Stomach (tissue), 9 donors: ENCODE results near the gene ATP2B2. TPM values are rescaled to one million over a fixed set of nuclear protein-coding genes. Genes with fewer than 3 reads are reported as not detected.
"Not testable (repeated sequence)": the region's sequence is repeated elsewhere in the genome, so short reads cannot be mapped to it uniquely, and the experiment has no call there.

ENCODE experiments used
- DNase-seq, 2 donors: peaks; one replicate each; pipeline versions ENCODE4 v3.0.0 to v3.0.0-alpha.2; 2013 to 2019
- H3K27ac ChIP-seq, 5 donors: fragments of 200-600 bp in 4 of 5; sonication (generic) in 4 of 5; one replicate each; pipeline ENCODE4 v1.5.1; 2013 to 2019; ENCODE audit warnings: mild to moderate bottlenecking in 1 of 5, moderate library complexity in 1 of 5
- H3K27me3 ChIP-seq, 3 donors: fragments of 200-600 bp; sonication (generic); one replicate each; pipeline ENCODE4 v1.5.1; 2017 to 2019; ENCODE audit warnings: mixed run types in 1 of 3
- H3K36me3 ChIP-seq, 4 donors: fragments of 200-600 bp; sonication (generic); 1 replicate in 3 of 4; 2 replicates in 1 of 4; pipeline ENCODE4 v1.5.1; 2016 to 2019
- H3K4me1 ChIP-seq, 4 donors: fragments of 200-600 bp; sonication (generic); one replicate each; pipeline ENCODE4 v1.5.1; 2016 to 2019
- H3K4me3 ChIP-seq, 4 donors: fragments of 200-600 bp; sonication (generic) in 3 of 4; one replicate each; pipeline ENCODE4 v1.5.1; 2016 to 2019; ENCODE audit warnings: mild to moderate bottlenecking in 1 of 4
- H3K9me3 ChIP-seq, 4 donors: fragments of 200-600 bp; sonication (generic); one replicate each; pipeline ENCODE4 v1.5.1; 2016 to 2019
- EP300 ChIP-seq: sonication (generic); formaldehyde crosslinking; IDR thresholded peaks from one replicate; pipeline ENCODE4 v1.6.1; 2017; ENCODE audit warnings: antibody characterized with exemption
- POLR2A ChIP-seq, 4 donors: fragments of 450-650 bp; IDR thresholded peaks; one replicate each; pipeline ENCODE4 v1.6.1; 2016; ENCODE audit warnings: antibody characterized with exemption in 4 of 4, control low read depth in 2 of 4, mild to moderate bottlenecking in 1 of 4, moderate library complexity in 1 of 4
- POLR2AphosphoS5 ChIP-seq, 3 donors: sonication (generic); formaldehyde crosslinking; IDR thresholded peaks; one replicate each; pipeline ENCODE4 v1.6.1; 2016; ENCODE audit warnings: antibody characterized with exemption in 3 of 3
- WGBS, 5 donors: extraction: QIAGEN DNeasy Blood & Tissue Kit in 3 of 5; methylation state at CpG; one replicate each; pipeline versions ENCODE4 v1.1.5 to v1.1.7; 2013 to 2018; 5-methylcytosine and 5-hydroxymethylcytosine counted together
- intact Hi-C: fragments of 100-400 bp; cut with DNase I; formaldehyde crosslinking; loops from one replicate; pipeline ENCODE4 v1.15.1; 2023; ENCODE audit warnings: low total_unique reads
- polyA plus RNA-seq, 3 donors: library from polyadenylated mRNA; stranded (reverse); fragments of 200-250 nt; gene quantifications; one replicate each; pipeline ENCODE4 v1.2.3, GENCODE V29; 2013
- total RNA-seq, 5 donors: library from RNA; depleted of rRNA; stranded (reverse); fragments of >200 nt; gene quantifications; one replicate each; pipeline versions ENCODE4 v1.1.0 to v1.2.3, GENCODE V29; 2014 to 2016
- TF ChIP-seq, protein P1 (sequence below), 7 experiments: fragments of 450-650 bp in 4 of 7; fragments of 200-600 bp in 3 of 7; sonication (generic) in 3 of 7; IDR thresholded peaks; one replicate each; pipeline ENCODE4 v1.5.1; 2016 to 2019; ENCODE audit warnings: antibody characterized with exemption in 7 of 7, control low read depth in 2 of 7, mild to moderate bottlenecking in 1 of 7
- donor health status: healthy with polysubstance abuse.
- donor health status: Bipolar disorder and iron deficiency.
- donor health status: healthy.

Gene ATP2B2
- total and polyA plus RNA-seq, 8 donors = 0.03 to 0.37 TPM; not detected in 6

DNA sequence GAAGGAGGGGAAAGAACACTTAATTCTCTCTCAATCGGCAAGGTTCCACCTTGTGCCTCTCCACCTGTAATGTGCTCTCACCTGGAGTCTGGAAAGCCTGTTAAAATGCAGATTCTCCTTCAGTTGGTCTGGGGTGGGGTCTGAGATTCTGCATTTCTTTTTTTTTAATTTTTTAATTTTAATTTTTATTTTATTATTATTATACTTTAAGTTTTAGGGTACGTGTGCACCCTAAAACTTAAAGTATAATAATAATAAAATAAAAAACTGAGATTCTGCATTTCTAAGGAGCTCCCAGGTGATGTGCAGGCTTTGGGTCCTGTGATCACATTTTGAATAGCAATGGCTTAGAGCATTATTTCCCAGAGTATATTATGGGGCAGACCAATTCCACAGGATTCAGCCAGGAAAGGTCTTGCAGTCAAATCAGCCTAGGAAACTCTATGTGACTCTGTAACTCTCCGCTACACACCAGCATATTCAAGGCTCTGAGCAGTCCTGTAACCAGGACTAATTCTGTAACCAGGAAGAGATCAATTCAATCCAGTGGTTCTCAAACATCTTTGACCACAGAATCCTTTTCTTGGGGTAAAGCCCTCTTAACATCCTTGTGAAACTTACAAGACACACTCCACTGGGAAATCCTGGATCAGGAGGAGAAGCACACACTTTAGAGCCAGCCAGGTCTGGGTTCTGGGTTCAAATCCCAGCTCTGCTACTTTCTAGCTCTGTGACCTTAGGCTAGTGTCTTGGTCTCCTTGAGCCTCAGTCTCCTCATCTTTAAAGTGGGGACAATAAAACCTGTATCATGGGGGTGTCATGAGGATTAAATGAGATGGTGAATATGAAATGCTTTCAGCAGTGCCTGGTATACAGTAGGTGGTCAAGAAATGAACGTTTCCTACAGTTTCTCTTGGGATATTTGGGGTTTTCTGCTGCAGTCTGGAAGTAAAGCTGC is 122.2 kb downstream of the ATP2B2 start:
- Histone ChIP-seq H3K4me1 (no peaks in the 10 kb centered on the region), H3K4me3 (no peak overlapping the region), H3K27ac (no peak overlapping the region), H3K27me3 (peaks cover 0 to 9% (median 0%) of the 10 kb centered on the region in 3 donors), H3K9me3 (peaks cover 3 to 19% (median 16%) of the 10 kb centered on the region in 4 donors), H3K36me3 (no peaks in the 10 kb centered on the region)
- TF ChIP-seq EP300 (no peak), POLR2A (IDR thresholded peaks at IDR 0.05) (no peak), POLR2AphosphoS5 (IDR thresholded peaks at IDR 0.05) (no peak)
- TF ChIP-seq, protein P1, sequence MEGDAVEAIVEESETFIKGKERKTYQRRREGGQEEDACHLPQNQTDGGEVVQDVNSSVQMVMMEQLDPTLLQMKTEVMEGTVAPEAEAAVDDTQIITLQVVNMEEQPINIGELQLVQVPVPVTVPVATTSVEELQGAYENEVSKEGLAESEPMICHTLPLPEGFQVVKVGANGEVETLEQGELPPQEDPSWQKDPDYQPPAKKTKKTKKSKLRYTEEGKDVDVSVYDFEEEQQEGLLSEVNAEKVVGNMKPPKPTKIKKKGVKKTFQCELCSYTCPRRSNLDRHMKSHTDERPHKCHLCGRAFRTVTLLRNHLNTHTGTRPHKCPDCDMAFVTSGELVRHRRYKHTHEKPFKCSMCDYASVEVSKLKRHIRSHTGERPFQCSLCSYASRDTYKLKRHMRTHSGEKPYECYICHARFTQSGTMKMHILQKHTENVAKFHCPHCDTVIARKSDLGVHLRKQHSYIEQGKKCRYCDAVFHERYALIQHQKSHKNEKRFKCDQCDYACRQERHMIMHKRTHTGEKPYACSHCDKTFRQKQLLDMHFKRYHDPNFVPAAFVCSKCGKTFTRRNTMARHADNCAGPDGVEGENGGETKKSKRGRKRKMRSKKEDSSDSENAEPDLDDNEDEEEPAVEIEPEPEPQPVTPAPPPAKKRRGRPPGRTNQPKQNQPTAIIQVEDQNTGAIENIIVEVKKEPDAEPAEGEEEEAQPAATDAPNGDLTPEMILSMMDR (IDR thresholded peaks at IDR 0.05) = no peak
- DNase-seq = no peak
- intact Hi-C loops = no loop called here
- 65 to 66% (median 65%) methylated on average over 4 of the region's 4 CpGs for WGBS, 5 donors

DNA sequence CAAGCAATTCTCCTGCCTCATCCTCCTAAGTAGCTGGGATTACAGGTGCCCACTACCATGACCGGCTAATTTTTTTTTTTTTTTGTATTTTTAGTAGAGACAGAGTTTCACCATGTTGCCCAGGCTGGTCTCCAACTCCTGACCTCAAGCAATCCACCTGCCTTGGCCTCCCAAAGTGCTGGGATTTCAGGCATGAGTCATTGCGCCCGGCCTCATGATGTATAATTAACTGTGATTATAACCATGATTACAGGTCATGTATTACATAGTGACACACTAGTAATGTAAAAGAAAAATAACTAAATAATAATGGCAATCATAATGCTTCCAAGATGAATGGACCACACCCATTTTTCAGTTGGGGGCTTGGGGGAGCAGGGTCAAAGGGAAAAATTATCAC is 122.9 kb downstream of the ATP2B2 start:
- WGBS, 5 donors = 76 to 88% (median 80%) methylated on average over 3 of the region's 3 CpGs
- H3K27me3 ChIP-seq, H3K36me3 ChIP-seq, H3K27ac ChIP-seq, H3K4me1 ChIP-seq, DNase-seq, intact Hi-C loops, H3K4me3 ChIP-seq: not testable (repeated sequence)
- peaks cover 0 to 15% (median 9%) of the 10 kb centered on the region in 4 donors for H3K9me3 ChIP-seq

DNA sequence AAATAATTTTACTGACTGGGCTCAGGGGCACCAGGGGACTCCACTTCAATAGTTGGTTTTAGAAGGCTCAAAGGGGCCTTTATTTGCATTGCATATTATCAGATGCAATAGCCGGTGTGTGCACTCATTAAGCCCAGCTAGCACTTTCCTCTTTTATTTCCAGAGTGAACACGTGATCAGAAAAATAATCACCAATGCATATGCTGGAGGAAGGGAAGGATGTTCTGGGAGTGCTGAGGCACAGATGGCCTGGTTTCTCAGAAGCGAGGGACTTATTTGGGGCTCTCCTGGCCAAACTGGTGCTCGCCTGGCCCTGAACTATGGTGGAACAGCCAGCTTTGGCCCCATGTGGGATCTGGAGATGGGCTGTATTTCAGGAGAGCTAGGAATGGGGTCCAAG is 124.0 kb downstream of the ATP2B2 start:
- TF ChIP-seq POLR2A (IDR thresholded peaks at IDR 0.05) = no peak
- no peak for TF ChIP-seq EP300
- TF ChIP-seq, protein P1 (IDR thresholded peaks at IDR 0.05) = no peak
- no peak for TF ChIP-seq POLR2AphosphoS5 (IDR thresholded peaks at IDR 0.05)
- no peak overlapping the region for H3K4me3 ChIP-seq
- peaks cover 0 to 3% (median 0%) of the 10 kb centered on the region in 4 donors for H3K9me3 ChIP-seq
- no peak for DNase-seq
- H3K4me1 ChIP-seq = peaks cover 0 to 8% (median 0%) of the 10 kb centered on the region in 4 donors
- 45 to 64% (median 58%) methylated on average over 4 of the region's 4 CpGs for WGBS, 5 donors
- no peaks in the 10 kb centered on the region for H3K36me3 ChIP-seq
- intact Hi-C loops = no loop called here
- peaks cover 0 to 8% (median 0%) of the 10 kb centered on the region in 3 donors for H3K27me3 ChIP-seq
- H3K27ac ChIP-seq = no peak overlapping the region

DNA sequence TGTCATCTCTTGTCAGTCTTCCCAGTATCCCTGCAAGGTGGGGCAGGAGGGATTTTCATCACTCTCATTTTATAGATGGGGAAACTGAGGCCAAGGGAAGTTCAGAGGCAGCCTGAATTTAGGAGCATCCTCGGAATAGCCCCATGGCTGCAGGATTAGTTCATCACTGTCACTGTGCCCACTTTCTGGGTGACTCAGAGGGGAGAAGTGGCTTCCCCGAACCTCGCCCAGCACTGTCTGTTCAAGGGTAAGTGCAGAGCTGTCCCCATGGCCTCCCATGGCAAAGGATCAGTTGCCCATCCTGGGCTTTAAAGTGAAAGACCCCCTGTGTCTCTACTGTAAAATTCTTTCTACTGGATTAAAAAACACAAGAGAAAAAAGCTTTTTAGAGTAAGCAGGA is 124.5 kb downstream of the ATP2B2 start:
- peaks cover 0 to 4% (median 0%) of the 10 kb centered on the region in 3 donors for H3K27me3 ChIP-seq
- intact Hi-C loops = no loop called here
- no peak overlapping the region for H3K27ac ChIP-seq
- H3K4me3 ChIP-seq = no peak overlapping the region
- no peak for DNase-seq
- H3K36me3 ChIP-seq = no peaks in the 10 kb centered on the region
- H3K4me1 ChIP-seq = peaks cover 0 to 8% (median 0%) of the 10 kb centered on the region in 4 donors
- no peak for TF ChIP-seq POLR2AphosphoS5 (IDR thresholded peaks at IDR 0.05)
- TF ChIP-seq EP300 = no peak
- no peak for TF ChIP-seq POLR2A (IDR thresholded peaks at IDR 0.05)
- TF ChIP-seq, protein P1 (IDR thresholded peaks at IDR 0.05) = no peak
- WGBS, 5 donors = 41 to 65% (median 55%) methylated on average over 3 of the region's 3 CpGs
- no peaks in the 10 kb centered on the region for H3K9me3 ChIP-seq

DNA sequence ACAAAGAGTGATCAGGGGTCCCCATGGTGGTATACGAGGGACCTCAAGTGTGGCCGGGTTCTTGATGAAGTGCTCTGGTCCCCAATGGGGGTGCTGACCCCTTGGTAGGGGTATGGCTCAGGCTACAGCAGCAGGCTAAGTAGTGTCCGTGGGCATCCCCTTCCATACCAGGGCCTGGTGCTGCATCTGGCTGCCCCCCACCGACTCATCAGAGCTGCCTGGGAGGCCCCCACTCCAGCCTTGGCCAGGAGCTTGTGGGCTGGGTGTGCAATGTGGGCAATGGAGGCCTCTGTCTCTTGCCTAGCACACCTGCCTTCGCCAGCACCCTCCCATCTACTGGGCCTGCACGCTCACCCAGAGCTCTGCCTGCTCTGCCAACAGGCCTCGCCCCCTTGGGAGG is 125.4 kb downstream of the ATP2B2 start:
- no peak for DNase-seq
- intact Hi-C loops = no loop called here

More for the DNA sequence above, 125.4 kb downstream of the ATP2B2 start:
- Histone ChIP-seq H3K27ac (no peak overlapping the region), H3K36me3 (no peaks in the 10 kb centered on the region), H3K9me3 (no peaks in the 10 kb centered on the region), H3K27me3 (peaks cover 0 to 4% (median 0%) of the 10 kb centered on the region in 3 donors), H3K4me1 (peaks cover 0 to 8% (median 0%) of the 10 kb centered on the region in 4 donors), H3K4me3 (no peak overlapping the region)
- TF ChIP-seq POLR2A (IDR thresholded peaks at IDR 0.05) (no peak), EP300 (no peak), POLR2AphosphoS5 (IDR thresholded peaks at IDR 0.05) (no peak)
- TF ChIP-seq, protein P1 (IDR thresholded peaks at IDR 0.05) = no peak
- 76 to 88% (median 80%) methylated on average over 5 to 7 of the region's 7 CpGs for WGBS, 5 donors
